Measurements from ENCODE around the gene WDFY3.

- TF ChIP-seq CTCF (IDR thresholded peaks at IDR 0.05; ENCODE audit: insufficient read depth, low read depth, low read length): no peak
- TF ChIP-seq EZH2 (IDR thresholded peaks at IDR 0.05; ENCODE audit: insufficient read depth, low read length): no peak
Measured at GRCh38 chr4:84799318-84799717, 167.2 kb downstream of the WDFY3 start.
